Bronchial epithelial cell (primary cell): Measurements from ENCODE around the gene CCDC102B. TPM values are rescaled to one million over a fixed set of nuclear protein-coding genes. Genes with fewer than 3 reads are reported as not detected.
"Not testable (repeated sequence)": the region's sequence is repeated elsewhere in the genome, so short reads cannot be mapped to it uniquely, and the experiment has no call there.

Experiments
- DNase-seq: peaks from one replicate; pipeline ENCODE4 v3.0.0-alpha.2; 2010; ENCODE audit warnings: low read depth
- FAIRE-seq: peaks from 2 replicates; lab custom pipeline; 2011; peaks lifted over from hg19 to GRCh38; lab: Jason Lieb, UNC
- H3K27me3 ChIP-seq: 2 replicates; pipeline ENCODE4 v1.5.1; 2011; ENCODE audit warnings: low read length; ENCODE audit not compliant: control insufficient read depth, insufficient read depth
- H3K36me3 ChIP-seq: 2 replicates; pipeline ENCODE4 v1.5.1; 2011; ENCODE audit warnings: low read length; ENCODE audit not compliant: control insufficient read depth, insufficient read depth
- H3K4me3 ChIP-seq: 2 replicates; pipeline ENCODE4 v1.5.1; 2011; ENCODE audit warnings: mild to moderate bottlenecking, low read depth, low read length, control low read depth
- CTCF ChIP-seq: IDR thresholded peaks from 2 replicates; pipeline ENCODE4 v1.5.1; 2011; ENCODE audit warnings: mild to moderate bottlenecking, moderate library complexity, low read length, control low read depth, inconsistent platforms; ENCODE audit not compliant: insufficient read depth, severe bottlenecking
- total RNA-seq: library from RNA; depleted of rRNA; stranded (reverse); fragments of >200 nt; gene quantifications from 2 replicates; pipeline ENCODE4 v1.2.1, GENCODE V29; 2014

Gene CCDC102B
- total RNA-seq, 1 donor from 2014 or later = 1.6 TPM

GRCh38 chr18:68783506-68783905 lies 14.4 kb upstream of the CCDC102B start:
- H3K27me3 ChIP-seq = no peaks in the 10 kb centered on the region
- H3K36me3 ChIP-seq = no peaks in the 10 kb centered on the region
- no peak for TF ChIP-seq CTCF
- DNase-seq (no peak), FAIRE-seq (no peak)
- H3K4me3 ChIP-seq = no peak overlapping the region

GRCh38 chr18:68784071-68784470 lies 13.8 kb upstream of the CCDC102B start:
- FAIRE-seq (no peak), DNase-seq (no peak)
- H3K36me3 ChIP-seq = no peaks in the 10 kb centered on the region
- TF ChIP-seq CTCF = no peak
- H3K4me3 ChIP-seq = no peak overlapping the region
- H3K27me3 ChIP-seq = no peaks in the 10 kb centered on the region

- H3K4me3 ChIP-seq, H3K27me3 ChIP-seq, H3K36me3 ChIP-seq, FAIRE-seq, DNase-seq: not testable (repeated sequence)
These were observed 7.6 kb upstream of the CCDC102B start for GRCh38 chr18:68790290-68790689.

GRCh38 chr18:68791801-68792200 lies 6.1 kb upstream of the CCDC102B start:
- DNase-seq (no peak), FAIRE-seq (no peak)
- H3K27me3 ChIP-seq = no peaks in the 10 kb centered on the region
- H3K4me3 ChIP-seq = no peak overlapping the region
- no peak for TF ChIP-seq CTCF
- no peaks in the 10 kb centered on the region for H3K36me3 ChIP-seq

- no peak for FAIRE-seq
- Histone ChIP-seq H3K4me3 (no peak overlapping the region), H3K27me3 (no peaks in the 10 kb centered on the region), H3K36me3 (no peaks in the 10 kb centered on the region)
- no peak for TF ChIP-seq CTCF
- DNase-seq = no peak
These were observed 3.9 kb upstream of the CCDC102B start for GRCh38 chr18:68793951-68794350.

- FAIRE-seq = no peak
These were observed 767 bp upstream of the CCDC102B start for GRCh38 chr18:68796936-68797690.

More at GRCh38 chr18:68796936-68797690, 767 bp upstream of the CCDC102B start:
- H3K36me3 ChIP-seq = no peaks in the 10 kb centered on the region
- H3K4me3 ChIP-seq = no peak overlapping the region
- no peaks in the 10 kb centered on the region for H3K27me3 ChIP-seq
- no peak for DNase-seq
- TF ChIP-seq CTCF = no peak
